Body of pancreas (tissue), 4 donors: Measurements from ENCODE around the gene CDKN2D.

ENCODE experiments used
- POLR2A ChIP-seq, 3 donors: fragments of 450-650 bp; IDR thresholded peaks; one replicate each; pipeline ENCODE4 v1.6.1; 2016; ENCODE audit warnings: antibody characterized with exemption in 3 of 3, mild to moderate bottlenecking in 2 of 3
- TF ChIP-seq, protein P1 (sequence below), 7 experiments: fragments of 450-650 bp in 4 of 7; fragments of 200-600 bp in 3 of 7; sonication (generic) in 3 of 7; IDR thresholded peaks; one replicate each; pipeline ENCODE4 v1.5.1; 2016 to 2019; ENCODE audit warnings: antibody characterized with exemption in 7 of 7

DNA sequence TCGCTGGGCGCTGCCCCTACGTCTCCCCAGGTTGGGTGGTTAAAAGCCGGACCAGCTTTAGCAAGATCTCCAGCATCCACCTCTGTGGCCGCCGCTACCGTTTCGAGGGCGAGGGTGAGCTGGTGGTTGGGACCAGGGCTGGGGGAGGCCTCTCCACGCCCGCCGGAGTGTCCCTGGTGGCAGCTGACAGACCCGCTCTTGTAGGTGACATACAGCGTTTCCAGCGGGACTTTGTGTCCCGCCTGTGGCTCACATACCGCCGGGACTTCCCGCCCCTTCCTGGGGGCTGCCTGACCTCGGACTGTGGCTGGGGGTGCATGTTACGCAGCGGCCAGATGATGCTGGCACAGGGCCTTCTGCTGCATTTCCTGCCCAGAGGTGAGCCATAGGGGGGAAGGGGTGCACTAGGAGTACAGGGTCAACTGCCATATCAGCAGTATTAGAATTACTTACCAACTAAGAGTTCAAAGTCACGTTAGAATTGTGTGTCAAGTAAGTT is 24.0 kb downstream of the CDKN2D start:
- TF ChIP-seq, protein P1, sequence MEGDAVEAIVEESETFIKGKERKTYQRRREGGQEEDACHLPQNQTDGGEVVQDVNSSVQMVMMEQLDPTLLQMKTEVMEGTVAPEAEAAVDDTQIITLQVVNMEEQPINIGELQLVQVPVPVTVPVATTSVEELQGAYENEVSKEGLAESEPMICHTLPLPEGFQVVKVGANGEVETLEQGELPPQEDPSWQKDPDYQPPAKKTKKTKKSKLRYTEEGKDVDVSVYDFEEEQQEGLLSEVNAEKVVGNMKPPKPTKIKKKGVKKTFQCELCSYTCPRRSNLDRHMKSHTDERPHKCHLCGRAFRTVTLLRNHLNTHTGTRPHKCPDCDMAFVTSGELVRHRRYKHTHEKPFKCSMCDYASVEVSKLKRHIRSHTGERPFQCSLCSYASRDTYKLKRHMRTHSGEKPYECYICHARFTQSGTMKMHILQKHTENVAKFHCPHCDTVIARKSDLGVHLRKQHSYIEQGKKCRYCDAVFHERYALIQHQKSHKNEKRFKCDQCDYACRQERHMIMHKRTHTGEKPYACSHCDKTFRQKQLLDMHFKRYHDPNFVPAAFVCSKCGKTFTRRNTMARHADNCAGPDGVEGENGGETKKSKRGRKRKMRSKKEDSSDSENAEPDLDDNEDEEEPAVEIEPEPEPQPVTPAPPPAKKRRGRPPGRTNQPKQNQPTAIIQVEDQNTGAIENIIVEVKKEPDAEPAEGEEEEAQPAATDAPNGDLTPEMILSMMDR (IDR thresholded peaks at IDR 0.05), result no peak
- no peak for TF ChIP-seq POLR2A (IDR thresholded peaks at IDR 0.05)
